GM13977 (cell line): Measurements from ENCODE around the gene TFF1.

Experiments used
- DNase-seq: peaks from one replicate; pipeline ENCODE4 v3.0.0; 2012; ENCODE audit warnings: low spot score
- CTCF ChIP-seq: IDR thresholded peaks from 2 replicates; pipeline ENCODE4 v1.5.1; 2012; ENCODE audit warnings: mild to moderate bottlenecking, control low read depth; ENCODE audit not compliant: insufficient read depth; ENCODE audit errors: extremely low read depth, missing control alignments
- in situ Hi-C: fragments of 300-500 bp; cut with MboI; formaldehyde crosslinking; loops from one replicate; pipeline ENCODE4 v1.12.0; 2022; ENCODE audit warnings: low sequenced_read_pairs, low pct_unique_long_range_greater_than_20kb, mixed read lengths, inconsistent platforms; ENCODE audit not compliant: unreplicated experiment

Gene TFF1

GRCh38 chr21:42384156-42384945 lies 18.0 kb upstream of the TFF1 start:
- DNase-seq, result no peak
- in situ Hi-C loops, result no loop called here
- TF ChIP-seq CTCF, result no peak

GRCh38 chr21:42383331-42383730 lies 17.0 kb upstream of the TFF1 start:
- no peak for TF ChIP-seq CTCF
- DNase-seq, result no peak
- in situ Hi-C loops, result no loop called here

- no peak for DNase-seq
- no peak for TF ChIP-seq CTCF
- in situ Hi-C loops, result no loop called here
These were observed 16.6 kb upstream of the TFF1 start for GRCh38 chr21:42382915-42383314.

- in situ Hi-C loops, result no loop called here
- peak; percentile 66 for TF ChIP-seq CTCF
- no peak for DNase-seq
These were observed 15.1 kb upstream of the TFF1 start for GRCh38 chr21:42381347-42381984.

GRCh38 chr21:42379426-42380215 lies 13.3 kb upstream of the TFF1 start:
- in situ Hi-C loops, result no loop called here
- no peak for TF ChIP-seq CTCF
- DNase-seq, result no peak

- no peak for TF ChIP-seq CTCF
- DNase-seq, result no peak
- in situ Hi-C loops, result no loop called here
These were observed 12.1 kb upstream of the TFF1 start for GRCh38 chr21:42378418-42378817.
